Keratinocyte (primary cell): Measurements from ENCODE around the gene SCAP. TPM values are rescaled to one million over a fixed set of nuclear protein-coding genes. Genes with fewer than 3 reads are reported as not detected.
"Not testable (repeated sequence)": the region's sequence is repeated elsewhere in the genome, so short reads cannot be mapped to it uniquely, and the experiment has no call there.

Experiments used
- DNase-seq: peaks from one replicate; pipeline ENCODE4 v3.0.0-alpha.2; 2011; ENCODE audit warnings: low read depth, missing footprints, low spot score
- FAIRE-seq: peaks from 2 replicates; lab custom pipeline; 2011; peaks lifted over from hg19 to GRCh38; lab: Jason Lieb, UNC
- H2AFZ ChIP-seq: 2 replicates; pipeline ENCODE4 v1.6.0; 2012; ENCODE audit warnings: low read length, control low read depth, inconsistent platforms; ENCODE audit not compliant: control insufficient read depth
- H3K27ac ChIP-seq: 2 replicates; pipeline ENCODE4 v1.5.1; 2011; ENCODE audit warnings: low read length; ENCODE audit not compliant: control insufficient read depth, insufficient read depth
- H3K27me3 ChIP-seq: 3 replicates; pipeline ENCODE4 v1.6.0; 2011; ENCODE audit warnings: low read length; ENCODE audit not compliant: control insufficient read depth, insufficient read depth; ENCODE audit errors: extremely low read depth
- H3K36me3 ChIP-seq, 2 experiments: 2 replicates in 1 of 2; 3 replicates in 1 of 2; pipeline ENCODE4 v1.5.1; 2011; ENCODE audit warnings: low read length in 2 of 2, mild to moderate bottlenecking in 1 of 2; ENCODE audit not compliant: control insufficient read depth in 2 of 2, insufficient read depth in 2 of 2; ENCODE audit errors: extremely low read depth in 1 of 2
- H3K4me1 ChIP-seq: 3 replicates; pipeline ENCODE4 v1.5.1; 2011; ENCODE audit warnings: low read length; ENCODE audit not compliant: control insufficient read depth, insufficient read depth; ENCODE audit errors: extremely low read depth
- H3K4me2 ChIP-seq: 3 replicates; pipeline ENCODE4 v1.6.0; 2011; ENCODE audit warnings: low read depth, low read length; ENCODE audit not compliant: control insufficient read depth, insufficient read depth; ENCODE audit errors: extremely low read depth
- H3K4me3 ChIP-seq, 3 experiments: fragments of 200-600 bp in 1 of 3; sonication (generic) in 1 of 3; 2 replicates in 2 of 3; 3 replicates in 1 of 3; pipeline ENCODE4 v1.5.1; 2011 to 2016; ENCODE audit warnings: low read length in 3 of 3, mild to moderate bottlenecking in 3 of 3, control low read depth in 2 of 3, inconsistent platforms in 1 of 3, low read depth in 1 of 3, mixed read lengths in 1 of 3, mixed run types in 1 of 3, moderate library complexity in 1 of 3; ENCODE audit not compliant: control insufficient read depth in 2 of 3, insufficient read depth in 2 of 3; ENCODE audit errors: extremely low read depth in 1 of 3
- H3K79me2 ChIP-seq: 2 replicates; pipeline ENCODE4 v1.6.0; 2012; ENCODE audit warnings: low read length; ENCODE audit not compliant: control insufficient read depth, insufficient read depth
- H3K9ac ChIP-seq: 3 replicates; pipeline ENCODE4 v1.6.0; 2011; ENCODE audit warnings: low read length; ENCODE audit not compliant: control insufficient read depth, insufficient read depth; ENCODE audit errors: extremely low read depth
- H3K9me1 ChIP-seq: 3 replicates; pipeline ENCODE4 v1.6.0; 2011; ENCODE audit warnings: low read length; ENCODE audit not compliant: control insufficient read depth, insufficient read depth; ENCODE audit errors: extremely low read depth
- H3K9me3 ChIP-seq: 2 replicates; pipeline ENCODE4 v1.5.1; 2012; ENCODE audit warnings: low read depth, low read length; ENCODE audit not compliant: control insufficient read depth
- H4K20me1 ChIP-seq: 3 replicates; pipeline ENCODE4 v1.6.0; 2011; ENCODE audit warnings: low read length; ENCODE audit not compliant: control insufficient read depth, insufficient read depth; ENCODE audit errors: extremely low read depth
- EZH2 ChIP-seq: IDR thresholded peaks from one replicate; pipeline ENCODE4 v1.6.1; 2012; ENCODE audit warnings: inconsistent platforms, mild to moderate bottlenecking, low read length, moderate library complexity
- dilution Hi-C: fragments of 300-500 bp; cut with MboI; formaldehyde crosslinking; loops from one replicate; pipeline ENCODE4 v1.7.0; 2020; ENCODE audit warnings: low sequenced_read_pairs; ENCODE audit not compliant: extremely low pct_ligation_motif_present
- polyA plus RNA-seq, 5 experiments: library from polyadenylated mRNA; depleted of rRNA in 3 of 5; stranded (reverse) in 3 of 5; stranded (forward) in 1 of 5; unstranded in 1 of 5; fragments of >200 nt; gene quantifications; 1 replicate in 1 of 5; 2 replicates in 3 of 5; 3 replicates in 1 of 5; pipeline versions ENCODE4 v1.2.1 to v1.2.3, GENCODE V29; 2011 to 2012; ENCODE audit warnings: missing spikeins in 2 of 5, low read depth in 1 of 5, low replicate concordance in 1 of 5
- TF ChIP-seq, protein P1 (sequence below), 3 experiments: IDR thresholded peaks in 1 of 3; conservative IDR thresholded peaks in 1 of 3; optimal IDR thresholded peaks in 1 of 3; 2 replicates in 2 of 3; 3 replicates in 1 of 3; pipeline versions ENCODE3 to v1.5.1; 2011; ENCODE audit warnings: low read length in 3 of 3, mild to moderate bottlenecking in 3 of 3, moderate library complexity in 2 of 3, control low read depth in 1 of 3, inconsistent platforms in 1 of 3; ENCODE audit not compliant: insufficient read depth in 2 of 3; ENCODE audit errors: extremely low read depth in 1 of 3

SCAP gene
- polyA plus RNA-seq, 1 donor (not counting 4 experiments of a cell fraction or from before 2014, with no cell fraction given), result 17.7 TPM

DNA sequence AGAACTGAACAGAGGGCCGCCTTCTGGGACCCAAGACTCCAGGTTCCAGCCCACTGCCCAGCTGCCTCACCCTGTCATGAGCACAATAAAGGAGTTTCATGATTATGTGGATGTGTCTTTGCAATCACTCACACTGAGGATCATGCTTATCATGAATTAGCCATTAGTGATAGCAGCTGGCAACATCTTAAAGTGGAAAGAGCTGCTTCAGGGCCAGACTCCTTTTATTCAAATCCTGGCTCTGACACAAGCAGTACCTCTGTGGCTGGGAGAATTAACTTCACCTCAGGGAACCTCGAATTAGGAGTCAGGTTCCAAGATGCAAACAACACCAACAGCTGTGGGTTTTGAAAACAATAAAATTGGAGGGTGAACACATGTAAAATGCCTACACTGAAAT lies 6.6 kb upstream of the SCAP start:
- Histone ChIP-seq H3K4me3 (no peak overlapping the region), H3K79me2 (no peaks in the 10 kb centered on the region), H3K27ac (no peak overlapping the region), H3K4me1 (no peaks in the 10 kb centered on the region), H4K20me1 (no peaks in the 10 kb centered on the region), H3K9me1 (no peaks in the 10 kb centered on the region), H3K9ac (no peak overlapping the region), H3K9me3 (no peaks in the 10 kb centered on the region), H3K4me2 (no peak overlapping the region), H3K27me3 (no peaks in the 10 kb centered on the region), H3K36me3 (no peaks in the 10 kb centered on the region), H2AFZ (no peak overlapping the region)
- FAIRE-seq, result no peak
- no peak for TF ChIP-seq EZH2
- TF ChIP-seq, protein P1, sequence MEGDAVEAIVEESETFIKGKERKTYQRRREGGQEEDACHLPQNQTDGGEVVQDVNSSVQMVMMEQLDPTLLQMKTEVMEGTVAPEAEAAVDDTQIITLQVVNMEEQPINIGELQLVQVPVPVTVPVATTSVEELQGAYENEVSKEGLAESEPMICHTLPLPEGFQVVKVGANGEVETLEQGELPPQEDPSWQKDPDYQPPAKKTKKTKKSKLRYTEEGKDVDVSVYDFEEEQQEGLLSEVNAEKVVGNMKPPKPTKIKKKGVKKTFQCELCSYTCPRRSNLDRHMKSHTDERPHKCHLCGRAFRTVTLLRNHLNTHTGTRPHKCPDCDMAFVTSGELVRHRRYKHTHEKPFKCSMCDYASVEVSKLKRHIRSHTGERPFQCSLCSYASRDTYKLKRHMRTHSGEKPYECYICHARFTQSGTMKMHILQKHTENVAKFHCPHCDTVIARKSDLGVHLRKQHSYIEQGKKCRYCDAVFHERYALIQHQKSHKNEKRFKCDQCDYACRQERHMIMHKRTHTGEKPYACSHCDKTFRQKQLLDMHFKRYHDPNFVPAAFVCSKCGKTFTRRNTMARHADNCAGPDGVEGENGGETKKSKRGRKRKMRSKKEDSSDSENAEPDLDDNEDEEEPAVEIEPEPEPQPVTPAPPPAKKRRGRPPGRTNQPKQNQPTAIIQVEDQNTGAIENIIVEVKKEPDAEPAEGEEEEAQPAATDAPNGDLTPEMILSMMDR (optimal IDR thresholded peaks at IDR 0.05 in 1 of 3, IDR thresholded peaks at IDR 0.05 in 1 of 3, conservative IDR thresholded peaks at IDR 0.05 in 1 of 3; ENCODE audit: extremely low read depth in 1 of 3, insufficient read depth in 2 of 3, low read length in 3 of 3), result no peak
- no peak for DNase-seq
- dilution Hi-C loops, result no loop called here

DNA sequence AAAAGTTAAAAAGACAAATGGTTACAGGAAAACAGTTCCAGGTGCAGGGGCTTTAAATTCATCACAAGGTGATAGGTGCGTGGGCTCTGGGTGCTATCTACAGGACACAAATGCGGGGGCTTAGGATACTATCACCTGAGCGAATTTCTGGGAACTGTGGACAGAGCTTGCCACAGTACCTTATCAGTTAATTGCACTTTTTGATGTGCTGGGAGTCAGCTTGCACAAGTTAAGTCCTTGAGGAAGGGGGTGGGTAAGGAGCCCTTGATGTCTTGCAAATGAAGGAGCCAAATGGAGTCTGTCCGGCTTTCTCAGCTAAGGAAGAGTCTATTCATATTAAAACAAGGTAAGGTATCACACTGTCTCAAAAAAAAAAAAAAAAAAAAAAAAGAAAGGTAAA lies 6.0 kb upstream of the SCAP start:
- H3K4me3 ChIP-seq, H3K4me1 ChIP-seq, dilution Hi-C loops, H3K27ac ChIP-seq, H3K9me3 ChIP-seq, H3K9me1 ChIP-seq, H3K79me2 ChIP-seq, H2AFZ ChIP-seq, H3K36me3 ChIP-seq, H4K20me1 ChIP-seq, H3K9ac ChIP-seq, FAIRE-seq, H3K27me3 ChIP-seq, DNase-seq, H3K4me2 ChIP-seq: not testable (repeated sequence)

DNA sequence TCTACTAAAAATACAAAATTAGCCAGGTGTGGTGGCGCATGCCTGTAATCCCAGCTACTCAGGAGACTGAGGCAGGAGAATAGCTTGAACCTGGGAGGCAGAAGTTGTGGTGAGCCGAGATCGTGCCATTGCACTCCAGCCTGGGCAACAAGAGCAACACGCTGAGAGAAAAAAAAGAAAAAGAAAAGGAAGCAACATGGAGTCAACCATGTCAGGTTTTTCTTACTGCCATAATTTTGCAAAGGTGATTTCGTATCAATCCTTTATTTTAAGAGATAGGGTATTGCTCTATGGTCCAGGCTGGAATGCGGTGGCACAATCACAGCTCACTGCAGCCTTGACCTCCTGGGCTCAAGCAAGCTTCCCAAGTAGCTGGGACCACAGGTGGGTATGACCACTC lies 4.5 kb upstream of the SCAP start:
- H3K9ac ChIP-seq, H3K79me2 ChIP-seq, H4K20me1 ChIP-seq, H3K4me3 ChIP-seq, H3K9me3 ChIP-seq, H3K27me3 ChIP-seq, H3K27ac ChIP-seq, dilution Hi-C loops, H3K4me2 ChIP-seq, H3K4me1 ChIP-seq, H3K9me1 ChIP-seq, DNase-seq, H2AFZ ChIP-seq, FAIRE-seq, H3K36me3 ChIP-seq: not testable (repeated sequence)
